ENCODE data around the gene FTL. TPM values are rescaled to one million over a fixed set of nuclear protein-coding genes. Genes with fewer than 3 reads are reported as not detected.

Gene FTL
- total RNA-seq, result 100 to 1,000 TPM; 799 to 840 TPM

DNA sequence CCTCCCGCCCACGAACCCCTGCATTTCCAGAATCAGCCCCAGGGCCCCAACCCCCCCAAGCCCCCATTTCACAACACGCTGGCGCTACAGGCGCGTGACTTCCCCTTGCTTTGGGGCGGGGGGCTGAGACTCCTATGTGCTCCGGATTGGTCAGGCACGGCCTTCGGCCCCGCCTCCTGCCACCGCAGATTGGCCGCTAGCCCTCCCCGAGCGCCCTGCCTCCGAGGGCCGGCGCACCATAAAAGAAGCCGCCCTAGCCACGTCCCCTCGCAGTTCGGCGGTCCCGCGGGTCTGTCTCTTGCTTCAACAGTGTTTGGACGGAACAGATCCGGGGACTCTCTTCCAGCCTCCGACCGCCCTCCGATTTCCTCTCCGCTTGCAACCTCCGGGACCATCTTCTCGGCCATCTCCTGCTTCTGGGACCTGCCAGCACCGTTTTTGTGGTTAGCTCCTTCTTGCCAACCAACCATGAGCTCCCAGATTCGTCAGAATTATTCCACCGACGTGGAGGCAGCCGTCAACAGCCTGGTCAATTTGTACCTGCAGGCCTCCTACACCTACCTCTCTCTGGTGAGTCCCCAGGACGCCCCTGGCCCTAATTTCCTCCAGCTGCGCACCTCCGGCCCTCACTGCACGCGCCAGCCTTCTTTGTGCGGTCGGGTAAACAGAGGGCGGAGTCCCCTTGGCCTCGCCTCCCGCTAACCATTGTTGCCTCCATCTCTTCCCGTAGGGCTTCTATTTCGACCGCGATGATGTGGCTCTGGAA lies at the start of gene FTL:
TSS of gene FTL (plus strand) at position 270 of the 766 bp plus-strand sequence. CDS start at position 469, 199 bp downstream.

GRCh38 chr19:48933382-48933932 lies 31.7 kb upstream of the FTL start, which contains the start of gene DHDH:
TSS of gene DHDH (plus strand) at chr19:48933699. CDS start at chr19:48933722, 23 bp downstream.

DNA sequence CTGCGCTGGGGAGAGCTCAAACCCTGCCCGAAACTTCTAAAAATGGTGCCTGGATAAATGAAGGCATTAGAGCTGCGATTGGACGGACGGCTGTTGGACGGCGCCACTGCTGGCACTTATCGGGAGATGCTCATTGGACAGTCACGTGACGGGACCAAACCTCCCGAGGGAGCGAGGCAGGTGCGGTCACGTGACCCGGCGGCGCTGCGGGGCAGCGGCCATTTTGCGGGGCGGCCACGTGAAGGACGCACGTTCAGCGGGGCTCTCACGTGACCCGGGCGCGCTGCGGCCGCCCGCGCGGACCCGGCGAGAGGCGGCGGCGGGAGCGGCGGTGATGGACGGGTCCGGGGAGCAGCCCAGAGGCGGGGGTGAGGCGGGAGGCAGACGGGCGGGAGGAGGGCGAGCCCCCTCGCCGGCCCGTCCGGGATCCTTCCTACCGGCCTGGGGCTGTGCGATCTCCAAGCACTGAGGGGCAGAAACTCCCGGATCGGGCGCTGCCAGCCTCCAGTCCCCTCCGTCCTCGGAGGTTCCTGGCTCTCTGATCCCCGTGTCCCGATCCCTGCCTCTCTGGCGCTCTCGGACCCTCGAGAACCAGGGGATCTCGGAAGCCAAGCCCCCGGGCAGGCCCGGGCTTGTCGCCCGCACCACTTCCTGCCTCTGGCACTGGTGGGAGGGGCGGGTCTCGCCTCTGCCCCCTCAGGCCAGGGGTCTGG lies 10.4 kb upstream of the FTL start, which contains the start of gene BAX:
TSS of gene BAX (plus strand) at position 281 of the 713 bp plus-strand sequence. CDS start at position 335, 54 bp downstream.

DNA sequence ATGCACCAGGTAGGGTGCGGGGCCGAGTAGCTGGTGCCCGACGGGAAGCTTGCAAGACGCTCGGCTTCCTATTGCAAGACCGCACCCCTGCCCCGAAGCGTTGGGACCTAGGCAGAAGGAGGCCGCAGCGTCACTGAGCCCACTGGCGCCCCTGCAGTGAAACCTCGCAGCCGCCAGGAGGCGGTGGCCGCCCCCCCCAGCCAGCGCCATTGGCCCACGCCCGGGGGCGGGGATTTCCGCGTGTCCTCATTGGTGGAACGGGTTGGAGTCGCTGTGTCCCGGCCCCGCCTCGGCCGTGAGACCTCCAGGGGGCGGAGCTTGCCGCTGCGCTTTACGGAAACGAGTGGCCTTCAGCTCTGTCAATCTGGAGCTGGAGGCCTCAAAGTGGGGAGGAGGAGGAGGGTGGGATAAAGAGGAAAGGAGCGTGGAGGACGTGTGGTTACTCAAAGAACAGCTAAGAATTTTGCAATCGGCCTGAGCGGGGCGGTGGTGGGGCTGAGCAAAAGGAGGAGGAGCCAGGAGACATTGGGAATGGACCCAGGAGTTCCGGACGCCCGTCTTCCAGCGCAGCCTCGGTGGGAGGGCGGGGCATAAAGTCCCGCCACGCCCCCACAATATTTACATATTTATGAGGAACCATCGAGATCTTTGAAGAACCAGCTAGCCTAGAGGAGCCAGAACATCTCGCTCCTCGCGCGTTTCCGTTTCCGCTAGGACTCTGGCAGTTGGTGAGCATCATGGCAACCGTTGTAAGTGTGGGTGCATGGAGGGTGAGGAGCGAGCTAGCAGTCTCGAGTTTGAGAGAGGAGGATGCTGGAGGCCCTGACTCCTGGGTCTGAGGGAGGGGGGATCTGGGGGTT lies 28.3 kb downstream of the FTL start, which contains the start of the genes GYS1 and RUVBL2:
TSS of gene GYS1 (minus strand) at position 135 of the 860 bp plus-strand sequence. CDS start 197 bp downstream, outside the sequence.
TSS of gene RUVBL2 (plus strand) at position 713 of the 860 bp plus-strand sequence. CDS start at position 738, 25 bp downstream.

Small RNA genes within 50 kb of the gene (microRNA-seq; reads per million reads assigned to microRNA genes)
- not detected for gene MIR6798 (ENCODE audit: borderline microRNAs expressed, borderline replicate concordance)

Other genes starting within 250 kb of the FTL start
- 1 to 10 TPM; 1.1 to 1.4 TPM for gene MAMSTR, start 245.6 kb upstream of the FTL start, total RNA-seq
- under 1 TPM; 0.14 to 0.15 TPM for gene RASIP1, start 224.7 kb upstream of the FTL start, total RNA-seq
- not detected for gene IZUMO1, start 218.4 kb upstream of the FTL start, total RNA-seq
- gene FUT1, start 212.7 kb upstream of the FTL start, total RNA-seq, result under 1 TPM; 0.12 to 0.28 TPM
- not detected for gene FGF21, start 209.8 kb upstream of the FTL start, total RNA-seq
- gene BCAT2, start 154.3 kb upstream of the FTL start, total RNA-seq, result 10 to 100 TPM; 38.5 to 41.2 TPM
- under 1 TPM; 0.35 to 0.82 TPM for gene HSD17B14, start 128.8 kb upstream of the FTL start, total RNA-seq
- 1 to 10 TPM; 6.8 to 8.0 TPM for gene PLEKHA4, start 96.7 kb upstream of the FTL start, total RNA-seq
- gene PPP1R15A, start 92.9 kb upstream of the FTL start, total RNA-seq, result 10 to 100 TPM; 50.9 to 56.1 TPM
- not detected for gene TULP2, start 66.6 kb upstream of the FTL start, total RNA-seq
- 100 to 1,000 TPM; 276 to 287 TPM for gene NUCB1, start 65.0 kb upstream of the FTL start, total RNA-seq
- gene DHDH, start 31.6 kb upstream of the FTL start, total RNA-seq, result 1 to 10 TPM; 1.8 to 2.1 TPM
- 100 to 1,000 TPM; 271 to 293 TPM for gene BAX, start 10.4 kb upstream of the FTL start, total RNA-seq
- 10 to 100 TPM; 55.7 to 58.7 TPM for gene GYS1, start 28.0 kb downstream of the FTL start, total RNA-seq
- 10 to 100 TPM; 58.4 to 59.0 TPM for gene RUVBL2, start 28.6 kb downstream of the FTL start, total RNA-seq
- gene LHB, start 51.8 kb downstream of the FTL start, total RNA-seq, result not detected
- not detected for gene CGB3, start 59.0 kb downstream of the FTL start, total RNA-seq
- not detected for gene CGB2, start 66.6 kb downstream of the FTL start, total RNA-seq
- not detected for gene CGB1, start 71.6 kb downstream of the FTL start, total RNA-seq
- not detected for gene CGB5, start 78.5 kb downstream of the FTL start, total RNA-seq
- not detected for gene CGB8, start 83.8 kb downstream of the FTL start, total RNA-seq
- gene CGB7, start 92.4 kb downstream of the FTL start, total RNA-seq, result not detected
- gene NTF4, start 99.5 kb downstream of the FTL start, total RNA-seq, result not detected
- gene KCNA7, start 107.4 kb downstream of the FTL start, total RNA-seq, result not detected
- gene SNRNP70, start 120.1 kb downstream of the FTL start, total RNA-seq, result 100 to 1,000 TPM; 201 to 223 TPM
- 1 to 10 TPM; 6.0 to 8.8 TPM for gene LIN7B, start 149.1 kb downstream of the FTL start, total RNA-seq
- 1 to 10 TPM; 1.6 to 2.5 TPM for gene C19orf73, start 153.8 kb downstream of the FTL start, total RNA-seq
- gene PPFIA3, start 154.2 kb downstream of the FTL start, total RNA-seq, result 1 to 10 TPM; 3.1 to 4.7 TPM
- not detected for gene HRC, start 190.1 kb downstream of the FTL start, total RNA-seq
- gene TRPM4, start 192.5 kb downstream of the FTL start, total RNA-seq, result not detected

Measured in activated naive CD4-positive, alpha-beta T cell treated with anti-CD3 and anti-CD28 coated beads, Interleukin-2, amount 10 ng/mL, durations not matched to agents 5 hours and 36 hours (primary cell).